NCI-H1930 (cell line): ENCODE measurements around the gene JKAMP.

Experiments
- DNase-seq, 2 experiments: peaks; one replicate each; lab custom pipeline; 2025; lab: John Stamatoyannopoulos, UW

Gene JKAMP

GRCh38 chr14:59481871-59482540 is 2.3 kb upstream of the JKAMP start:
- DNase-seq: no peak

GRCh38 chr14:59482541-59483331 is 1.6 kb upstream of the JKAMP start:
- DNase-seq: no peak

DNA sequence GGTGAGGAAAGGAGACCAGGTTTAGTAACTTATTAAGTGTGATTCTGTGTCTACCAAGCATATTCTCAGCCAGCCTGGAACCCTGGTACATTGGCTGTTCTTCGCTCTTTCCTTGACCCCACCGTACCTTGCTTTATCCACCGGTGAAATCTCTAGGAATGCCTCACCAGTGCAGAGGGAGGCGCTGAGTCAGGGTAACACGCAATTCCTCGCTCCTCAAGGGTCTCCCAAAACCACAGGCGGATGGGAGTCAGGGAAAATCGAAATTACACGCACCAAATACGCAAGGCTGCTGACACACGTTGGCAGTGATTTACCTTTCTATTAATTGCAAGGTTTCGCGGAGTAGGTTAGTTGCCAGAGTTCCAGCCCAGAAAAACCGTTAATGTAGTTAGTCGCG is 954 bp upstream of the JKAMP start:
- no peak for DNase-seq

GRCh38 chr14:59484639-59485175 is 390 bp downstream of the JKAMP start:
- DNase-seq: no peak

DNA sequence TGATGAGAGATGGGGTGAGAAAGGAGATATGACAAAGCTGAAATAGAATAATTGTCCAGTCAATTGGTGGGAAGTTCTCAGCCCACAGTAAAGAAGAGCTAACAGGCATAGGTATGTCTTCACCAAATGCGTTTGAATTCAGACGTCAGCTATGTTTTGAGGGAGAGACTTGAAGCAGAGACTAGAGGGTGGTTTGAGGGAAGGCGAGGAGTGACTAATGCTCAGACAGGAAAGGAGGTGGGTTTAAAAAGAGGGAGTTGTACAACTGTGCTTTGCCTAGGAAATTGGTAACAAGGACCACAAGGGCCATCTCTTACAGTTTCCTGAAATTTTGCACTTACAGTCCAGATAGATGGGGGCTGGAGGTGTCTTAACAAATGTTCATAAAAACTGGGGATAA is 6.4 kb downstream of the JKAMP start:
- DNase-seq: no peak

GRCh38 chr14:59492384-59492783 is 8.1 kb downstream of the JKAMP start:
- DNase-seq: no peak

GRCh38 chr14:59500732-59501131 is 16.4 kb downstream of the JKAMP start:
- DNase-seq: no peak

GRCh38 chr14:59503256-59503655 is 18.9 kb downstream of the JKAMP start:
- DNase-seq: no peak

- peak in 1 of 2 experiments; percentile 19 for DNase-seq
These were observed 22.9 kb downstream of the JKAMP start for GRCh38 chr14:59507063-59507751.

DNA sequence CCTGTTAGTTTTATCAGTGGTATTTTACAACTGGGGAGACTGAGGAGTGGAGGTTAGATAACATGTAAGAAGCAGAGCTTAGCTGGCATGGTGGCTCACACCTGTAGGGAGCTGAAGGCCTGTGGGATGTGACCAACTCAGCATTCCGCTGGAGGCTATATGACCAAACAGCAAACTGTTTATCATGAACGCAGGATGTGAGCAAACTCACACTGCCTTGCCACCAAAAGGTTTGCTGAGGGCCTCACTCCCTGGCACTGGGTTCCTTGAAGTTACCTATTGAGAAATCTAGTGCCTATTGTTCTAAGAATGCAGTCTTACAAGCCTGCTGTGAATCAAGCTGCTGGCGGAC is 23.4 kb downstream of the JKAMP start:
- no peak for DNase-seq

GRCh38 chr14:59509101-59509500 is 24.8 kb downstream of the JKAMP start:
- DNase-seq: no peak

DNA sequence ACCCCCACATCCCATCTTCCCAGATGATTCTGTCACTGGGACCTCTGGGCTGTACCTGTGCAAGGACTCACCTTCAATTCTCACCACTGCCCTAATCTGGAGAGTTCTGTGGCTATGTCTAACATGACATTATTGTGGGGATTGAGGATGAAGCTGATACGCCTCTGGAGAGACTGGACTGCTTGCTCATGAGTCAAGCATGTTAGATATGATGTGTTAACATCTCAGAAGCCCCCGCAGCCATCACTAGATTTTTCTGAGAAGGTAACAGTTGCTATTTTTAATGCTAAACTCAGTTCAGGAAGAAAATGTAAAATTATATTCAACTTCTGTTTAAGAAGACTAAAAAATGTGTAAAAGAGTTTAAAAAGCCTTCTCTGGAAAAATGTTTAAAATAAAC is 25.7 kb downstream of the JKAMP start:
- DNase-seq: no peak

DNA sequence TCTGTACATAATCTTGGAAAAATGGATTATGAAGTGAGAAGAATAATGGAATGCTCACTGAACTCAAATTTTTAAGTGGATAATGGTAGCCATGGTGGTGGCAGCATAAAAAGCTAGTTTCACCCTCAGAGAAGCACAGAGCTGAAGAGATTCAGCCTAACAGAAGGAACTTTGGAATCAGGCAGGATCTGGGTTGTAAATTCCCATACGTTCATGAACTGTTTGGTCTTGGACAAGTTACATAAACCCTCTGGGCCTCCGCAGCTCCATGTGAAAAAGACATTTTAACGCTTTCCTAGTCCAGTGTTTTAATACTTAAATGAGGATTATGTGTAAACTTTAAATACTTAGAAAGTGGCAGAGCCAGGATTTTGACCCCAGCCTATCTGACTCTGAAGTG is 26.6 kb downstream of the JKAMP start:
- no peak for DNase-seq

DNA sequence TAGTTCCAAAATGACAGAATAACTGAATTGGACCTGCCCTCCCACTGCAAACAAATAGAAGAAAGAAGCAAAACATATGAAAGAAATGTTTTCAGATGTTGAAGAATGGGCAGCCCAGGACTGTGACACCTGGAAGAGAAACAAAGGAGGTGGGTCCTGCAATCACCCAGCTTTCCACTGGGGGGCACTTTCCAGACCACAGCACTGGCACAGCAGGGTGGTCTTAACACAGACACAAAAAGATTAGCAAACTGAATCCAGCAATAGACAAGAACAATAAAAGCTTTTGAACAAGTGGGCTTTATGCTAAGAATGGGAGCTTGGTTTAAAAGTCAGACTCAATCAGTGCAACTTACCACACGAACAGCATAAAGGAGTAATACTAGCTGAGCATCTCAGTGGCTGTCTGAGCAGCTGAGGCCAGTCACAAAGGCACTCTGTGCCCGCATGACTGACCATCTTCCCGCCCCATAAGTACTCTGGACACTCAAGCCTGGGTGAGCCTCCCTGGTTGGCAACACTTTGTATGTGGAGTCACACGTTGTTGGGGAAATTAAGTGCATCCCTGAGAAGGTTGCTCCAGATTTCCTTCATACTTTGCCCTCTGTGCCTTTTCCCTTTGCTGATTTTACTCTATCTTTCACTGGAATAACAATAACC is 27.7 kb downstream of the JKAMP start:
- peak; percentile 13 to 21 for DNase-seq

- DNase-seq: no peak
These were observed 35.9 kb downstream of the JKAMP start for GRCh38 chr14:59520224-59520623.

DNA sequence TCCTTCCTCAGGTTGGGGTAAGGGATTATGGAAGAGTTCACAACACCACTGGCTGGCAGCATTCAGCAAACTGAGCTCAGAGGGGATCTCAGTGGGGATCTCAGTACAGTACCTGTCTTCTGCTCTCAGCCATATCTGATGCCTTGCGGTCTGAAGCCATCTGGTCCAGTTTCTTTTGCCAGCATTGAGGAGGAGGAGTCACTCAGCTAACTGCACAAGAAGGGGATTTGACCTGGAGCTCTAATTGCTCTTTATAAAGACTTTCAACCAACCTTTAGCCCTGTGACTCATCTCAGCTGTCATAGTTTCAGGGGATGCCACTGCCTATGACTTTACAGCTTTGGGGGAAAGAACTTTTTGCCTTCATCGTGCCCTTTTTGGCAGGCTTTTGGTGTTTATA is 44.9 kb downstream of the JKAMP start:
- no peak for DNase-seq

- no peak for DNase-seq
These were observed 46.0 kb downstream of the JKAMP start for GRCh38 chr14:59530349-59530748.

GRCh38 chr14:59532419-59532818 is 48.1 kb downstream of the JKAMP start:
- DNase-seq: no peak

DNA sequence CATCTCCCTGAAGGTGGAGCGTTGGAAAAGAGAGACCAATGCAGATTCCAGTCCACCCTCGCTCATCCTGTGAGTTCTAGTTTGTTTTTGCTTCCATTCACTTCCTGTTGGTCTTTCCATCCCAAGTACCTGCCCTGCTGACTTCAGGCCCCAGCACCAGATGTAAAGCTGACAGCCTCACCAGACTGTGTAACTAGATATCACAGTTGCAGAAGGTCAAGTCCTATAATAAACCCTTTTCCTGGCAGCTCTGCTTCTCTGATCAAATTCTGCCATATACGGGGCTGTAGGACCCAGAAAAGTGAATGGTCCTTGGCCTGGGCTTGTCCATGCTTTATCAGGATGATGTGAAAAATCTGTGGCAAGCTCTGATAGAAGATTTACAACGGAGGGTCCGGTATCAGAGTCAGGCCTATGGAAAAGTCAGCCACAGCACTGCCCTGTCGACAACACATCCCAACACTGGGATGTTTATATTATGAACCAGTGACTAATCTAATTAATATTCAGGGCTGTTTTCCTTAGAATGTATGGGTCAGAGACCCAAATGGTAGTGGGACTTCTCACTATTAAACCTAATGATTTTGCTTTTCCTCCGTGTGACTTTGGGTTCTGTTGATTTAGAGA is 50.2 kb downstream of the JKAMP start:
- DNase-seq: no peak

- no peak for DNase-seq
These were observed 53.2 kb downstream of the JKAMP start for GRCh38 chr14:59537476-59537875.

GRCh38 chr14:59538936-59539335 is 54.6 kb downstream of the JKAMP start:
- no peak for DNase-seq

DNA sequence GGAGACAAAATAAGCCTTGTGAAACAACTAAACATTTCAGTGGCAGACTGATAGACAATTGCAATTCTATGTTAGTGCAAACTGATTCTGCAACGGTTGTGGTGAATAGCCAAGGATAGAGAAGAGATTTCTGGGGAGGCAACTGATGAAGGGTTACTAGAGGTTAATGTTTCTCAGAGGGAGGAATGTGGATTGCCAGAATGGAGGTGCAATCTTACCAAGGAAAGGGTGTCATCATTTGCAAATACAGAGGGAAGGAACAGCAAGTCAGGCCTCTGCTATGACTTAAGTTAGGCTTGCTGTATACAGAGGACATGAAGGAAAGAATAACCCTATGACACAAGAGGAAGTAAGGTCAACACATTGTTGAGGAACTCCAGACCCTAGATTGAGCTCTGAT is 56.5 kb downstream of the JKAMP start:
- no peak for DNase-seq
